Activated naive CD8-positive, alpha-beta T cell (primary cell): ENCODE data around the gene HIC1.

Experiments
- H3K27ac Mint-ChIP-seq: one replicate; pipeline ENCODE4 v1.8.0; 2021; ENCODE audit warnings: mixed read lengths
- H3K27me3 Mint-ChIP-seq: one replicate; pipeline ENCODE4 v1.8.0; 2021; ENCODE audit warnings: mixed read lengths
- H3K36me3 Mint-ChIP-seq: one replicate; pipeline ENCODE4 v1.8.0; 2021; ENCODE audit warnings: mixed read lengths
- H3K4me1 Mint-ChIP-seq: one replicate; pipeline ENCODE4 v1.8.0; 2021; ENCODE audit warnings: low read depth, mixed read lengths
- H3K4me3 Mint-ChIP-seq: one replicate; pipeline ENCODE4 v1.8.0; 2021; ENCODE audit warnings: mild to moderate bottlenecking, mixed read lengths
- H3K9me3 Mint-ChIP-seq: one replicate; pipeline ENCODE4 v1.8.0; 2021; ENCODE audit warnings: low read depth, mixed read lengths

HIC1 gene

GRCh38 chr17:2034806-2035540 lies 19.9 kb upstream of the HIC1 start:
- Mint-ChIP-seq H3K27me3 (no peaks in the 10 kb centered on the region), H3K27ac (no peak overlapping the region), H3K36me3 (peaks cover 4% of the 10 kb centered on the region), H3K9me3 (no peaks in the 10 kb centered on the region), H3K4me1 (peaks cover 22% of the 10 kb centered on the region), H3K4me3 (no peak overlapping the region)

GRCh38 chr17:2035541-2036488 lies 19.1 kb upstream of the HIC1 start:
- Mint-ChIP-seq H3K4me1 (peaks cover 19% of the 10 kb centered on the region), H3K9me3 (no peaks in the 10 kb centered on the region), H3K27me3 (no peaks in the 10 kb centered on the region), H3K36me3 (peaks cover 4% of the 10 kb centered on the region), H3K27ac (no peak overlapping the region), H3K4me3 (no peak overlapping the region)

DNA sequence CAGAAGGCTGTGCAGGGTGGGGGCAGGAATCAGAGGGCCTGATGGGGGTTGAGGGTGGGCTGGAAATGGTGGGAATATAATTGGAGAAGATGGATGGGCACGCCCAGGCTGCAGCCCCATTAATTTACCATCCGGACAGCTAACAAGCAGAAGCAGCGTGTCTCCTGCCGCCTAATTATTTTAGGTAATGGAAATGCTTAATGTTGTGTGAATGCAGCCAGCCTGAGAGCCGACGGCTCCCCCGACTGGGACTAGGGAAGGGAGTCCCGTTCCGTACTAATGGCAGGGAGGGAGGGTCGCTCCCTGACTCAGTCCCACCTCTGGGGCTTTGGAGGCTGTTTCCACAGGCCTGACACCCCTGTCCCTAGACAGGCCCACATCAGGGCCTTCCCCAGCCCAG lies 17.7 kb upstream of the HIC1 start:
- Mint-ChIP-seq H3K27ac (no peak overlapping the region), H3K27me3 (no peaks in the 10 kb centered on the region), H3K4me3 (no peak overlapping the region), H3K9me3 (no peaks in the 10 kb centered on the region), H3K36me3 (peaks cover 4% of the 10 kb centered on the region), H3K4me1 (peaks cover 17% of the 10 kb centered on the region)

GRCh38 chr17:2040219-2040827 lies 14.6 kb upstream of the HIC1 start:
- Mint-ChIP-seq H3K4me3 (peak overlapping the region; percentile 63), H3K27me3 (no peaks in the 10 kb centered on the region)

GRCh38 chr17:2040942-2041560 lies 13.9 kb upstream of the HIC1 start:
- Mint-ChIP-seq H3K36me3 (peaks cover 2% of the 10 kb centered on the region), H3K27ac (peak overlapping the region; percentile 10)

More at GRCh38 chr17:2040219-2040827, 14.6 kb upstream of the HIC1 start:
- Mint-ChIP-seq H3K27ac (no peak overlapping the region), H3K9me3 (no peaks in the 10 kb centered on the region), H3K36me3 (peaks cover 2% of the 10 kb centered on the region), H3K4me1 (peaks cover 23% of the 10 kb centered on the region)

GRCh38 chr17:2041561-2042389 lies 13.1 kb upstream of the HIC1 start, which contains the start of gene OVCA2:
TSS of gene OVCA2 (plus strand) at chr17:2042022. CDS start at chr17:2042048, 26 bp downstream.
- H3K27me3 Mint-ChIP-seq: no peaks in the 10 kb centered on the region
- H3K9me3 Mint-ChIP-seq: no peaks in the 10 kb centered on the region
- peaks cover 2% of the 10 kb centered on the region for H3K36me3 Mint-ChIP-seq
- H3K4me1 Mint-ChIP-seq: peaks cover 23% of the 10 kb centered on the region
- H3K27ac Mint-ChIP-seq: peak within 1 kb of the TSS; percentile 94
- peak within 1 kb of the TSS; percentile 95 for H3K4me3 Mint-ChIP-seq

More at GRCh38 chr17:2040942-2041560, 13.9 kb upstream of the HIC1 start:
- Mint-ChIP-seq H3K27me3 (no peaks in the 10 kb centered on the region), H3K4me3 (peak overlapping the region; percentile 63), H3K9me3 (no peaks in the 10 kb centered on the region), H3K4me1 (peaks cover 23% of the 10 kb centered on the region)

DNA sequence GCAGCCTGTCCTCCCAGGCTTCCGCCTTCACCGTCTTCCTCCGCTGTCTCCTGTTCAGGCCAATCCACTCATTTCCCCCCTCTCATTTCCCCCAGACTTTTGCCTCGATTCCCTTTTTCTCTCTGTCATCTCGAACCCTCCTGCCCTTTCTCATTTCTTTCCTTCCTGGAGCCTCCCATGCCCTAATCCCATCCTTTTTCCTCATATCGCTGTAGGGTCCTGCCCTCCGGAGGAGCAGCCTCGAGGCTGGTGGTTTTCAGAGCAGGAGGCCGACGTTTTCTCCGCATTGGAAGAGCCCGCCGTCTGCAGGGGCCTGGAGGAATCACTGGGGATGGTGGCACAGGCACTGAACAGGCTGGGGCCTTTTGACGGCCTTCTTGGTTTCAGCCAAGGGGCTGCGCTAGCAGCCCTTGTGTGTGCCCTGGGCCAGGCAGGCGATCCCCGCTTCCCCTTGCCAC lies 12.5 kb upstream of the HIC1 start:
- Mint-ChIP-seq H3K4me3 (peak overlapping the region; percentile 95), H3K9me3 (no peaks in the 10 kb centered on the region), H3K27me3 (no peaks in the 10 kb centered on the region), H3K27ac (peak overlapping the region; percentile 94), H3K36me3 (peaks cover 2% of the 10 kb centered on the region), H3K4me1 (peaks cover 23% of the 10 kb centered on the region)

DNA sequence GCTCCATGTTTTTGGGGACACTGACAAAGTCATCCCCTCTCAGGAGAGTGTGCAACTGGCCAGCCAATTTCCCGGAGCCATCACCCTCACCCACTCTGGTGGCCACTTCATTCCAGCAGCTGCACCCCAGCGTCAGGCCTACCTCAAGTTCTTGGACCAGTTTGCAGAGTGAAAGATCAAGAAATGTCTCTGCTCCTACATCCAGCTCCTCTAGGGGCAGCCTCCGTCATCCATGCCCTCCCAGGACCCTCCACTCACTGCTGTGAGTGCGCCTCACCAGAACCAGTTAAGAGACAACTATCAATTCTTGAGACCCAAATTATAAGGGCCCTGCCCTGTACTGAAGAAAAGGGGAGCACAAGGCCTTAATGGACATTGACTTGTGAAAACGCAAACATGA lies 12.0 kb upstream of the HIC1 start:
- Mint-ChIP-seq H3K4me1 (peaks cover 23% of the 10 kb centered on the region), H3K9me3 (no peaks in the 10 kb centered on the region), H3K27me3 (no peaks in the 10 kb centered on the region), H3K36me3 (no peaks in the 10 kb centered on the region), H3K4me3 (peak overlapping the region; percentile 95), H3K27ac (peak overlapping the region; percentile 94)

GRCh38 chr17:2043785-2044184 lies 11.1 kb upstream of the HIC1 start:
- Mint-ChIP-seq H3K4me3 (peak overlapping the region; percentile 95), H3K4me1 (peaks cover 27% of the 10 kb centered on the region), H3K27ac (no peak overlapping the region), H3K27me3 (no peaks in the 10 kb centered on the region), H3K9me3 (no peaks in the 10 kb centered on the region), H3K36me3 (no peaks in the 10 kb centered on the region)

DNA sequence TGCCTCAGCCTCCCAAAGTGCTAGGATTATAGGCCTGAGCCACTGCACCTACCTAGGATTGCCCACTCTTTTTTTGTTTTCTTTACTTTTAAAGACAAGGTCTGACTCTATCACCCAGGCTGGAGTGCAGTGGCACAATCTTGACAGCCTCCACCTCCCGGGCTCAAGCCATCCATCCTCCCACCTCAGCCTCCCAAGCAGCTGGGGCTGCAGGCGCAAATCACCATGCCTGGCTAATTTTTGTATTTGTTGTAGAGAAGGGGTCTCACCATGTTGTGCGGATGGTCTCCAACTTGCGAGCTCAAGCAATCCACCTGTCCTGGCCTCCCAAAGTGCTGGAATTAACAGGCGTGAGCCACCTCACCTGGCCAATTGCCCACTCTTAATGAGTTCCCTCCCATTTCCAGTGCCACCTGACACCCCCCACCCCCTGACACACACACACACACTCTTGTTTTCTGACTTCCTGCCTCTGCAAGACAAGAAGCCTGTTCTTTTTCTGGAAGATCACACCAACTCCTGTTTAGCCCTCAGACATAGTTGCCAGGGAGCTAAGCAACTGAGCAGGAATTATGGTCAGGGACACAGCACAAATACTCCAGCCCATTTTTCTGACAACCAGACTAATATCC lies 10.5 kb upstream of the HIC1 start:
- H3K27me3 Mint-ChIP-seq: no peaks in the 10 kb centered on the region
- H3K36me3 Mint-ChIP-seq: no peaks in the 10 kb centered on the region
- H3K9me3 Mint-ChIP-seq: no peaks in the 10 kb centered on the region
- H3K4me3 Mint-ChIP-seq: peak overlapping the region; percentile 38
- H3K4me1 Mint-ChIP-seq: peaks cover 33% of the 10 kb centered on the region
- H3K27ac Mint-ChIP-seq: peak overlapping the region; percentile 41

GRCh38 chr17:2047590-2047989 lies 7.3 kb upstream of the HIC1 start:
- Mint-ChIP-seq H3K27ac (no peak overlapping the region), H3K27me3 (no peaks in the 10 kb centered on the region), H3K36me3 (no peaks in the 10 kb centered on the region), H3K9me3 (no peaks in the 10 kb centered on the region), H3K4me1 (peaks cover 29% of the 10 kb centered on the region), H3K4me3 (no peak overlapping the region)

DNA sequence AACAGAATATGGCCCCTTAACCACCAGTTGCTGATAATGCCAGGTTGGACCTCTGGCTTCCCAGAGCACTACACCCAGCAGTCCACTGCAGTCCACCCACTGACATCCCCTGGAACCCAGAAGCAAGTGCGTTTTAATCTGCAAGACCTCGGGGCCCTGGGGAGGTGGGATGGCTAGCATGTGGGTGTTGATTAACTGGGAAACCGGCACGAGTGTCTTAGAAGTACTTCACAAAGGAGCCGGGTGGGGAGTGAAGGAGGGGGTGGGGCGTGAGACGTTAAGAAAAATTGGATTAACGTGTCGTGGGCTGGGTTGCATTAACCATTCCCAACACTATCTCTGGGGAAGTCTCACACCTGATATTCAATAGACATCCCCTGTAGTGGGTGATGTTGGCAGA lies 6.1 kb upstream of the HIC1 start:
- no peaks in the 10 kb centered on the region for H3K27me3 Mint-ChIP-seq
- H3K4me3 Mint-ChIP-seq: peak overlapping the region; percentile 82
- no peaks in the 10 kb centered on the region for H3K36me3 Mint-ChIP-seq
- H3K9me3 Mint-ChIP-seq: no peaks in the 10 kb centered on the region
- H3K27ac Mint-ChIP-seq: no peak overlapping the region
- peaks cover 25% of the 10 kb centered on the region for H3K4me1 Mint-ChIP-seq
